Vagina (tissue), 2 donors: ENCODE data around the gene HEATR5B.

Experiments used
- CTCF ChIP-seq, 3 experiments: fragments of 450-650 bp in 2 of 3; fragments of 200-600 bp in 1 of 3; sonication (generic) in 1 of 3; IDR thresholded peaks; one replicate each; pipeline ENCODE4 v1.5.1; 2017 to 2019; ENCODE audit warnings: antibody characterized with exemption in 3 of 3, mild to moderate bottlenecking in 2 of 3, moderate library complexity in 2 of 3
- POLR2A ChIP-seq, 2 donors: fragments of 450-650 bp; IDR thresholded peaks; one replicate each; pipeline ENCODE4 v1.6.1; 2017; ENCODE audit warnings: antibody characterized with exemption in 2 of 2, mild to moderate bottlenecking in 2 of 2, moderate library complexity in 2 of 2
- POLR2AphosphoS5 ChIP-seq, 2 donors: sonication (generic); formaldehyde crosslinking; IDR thresholded peaks; one replicate each; pipeline ENCODE4 v1.9.0; 2017; ENCODE audit warnings: antibody characterized with exemption in 2 of 2, mild to moderate bottlenecking in 2 of 2, low read depth in 1 of 2; ENCODE audit not compliant: insufficient read depth in 1 of 2

DNA sequence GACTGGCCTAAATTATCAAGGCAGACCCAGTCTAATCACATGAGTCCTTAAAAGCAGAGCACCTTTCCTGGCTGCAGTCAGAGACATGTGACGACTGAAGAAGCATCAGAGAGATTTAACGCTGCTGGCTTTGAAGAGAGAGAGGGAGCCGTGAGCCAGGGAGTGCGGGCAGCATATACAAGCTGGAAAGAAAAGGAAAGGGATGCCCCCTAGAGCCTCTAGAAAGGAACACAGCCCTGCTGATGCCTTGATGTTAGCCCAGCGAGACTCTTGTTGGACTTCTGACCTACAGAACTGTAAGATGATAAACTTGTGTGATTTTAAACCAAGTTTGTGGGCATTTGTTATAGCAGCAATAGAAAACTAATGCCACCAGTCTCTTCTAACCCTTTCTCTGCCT is 58.1 kb downstream of the HEATR5B start:
- TF ChIP-seq CTCF (IDR thresholded peaks at IDR 0.05), result no peak
- no peak for TF ChIP-seq POLR2A (IDR thresholded peaks at IDR 0.05)
- no peak for TF ChIP-seq POLR2AphosphoS5 (IDR thresholded peaks at IDR 0.05; ENCODE audit: insufficient read depth in 1 of 2, low read depth in 1 of 2)
